ENCODE measurements around the gene RCSD1.

GRCh38 chr1:167618789-167619188 lies 11.2 kb upstream of the RCSD1 start:
- TF ChIP-seq CTCF (IDR thresholded peaks at IDR 0.05) (no peak), POLR2A (IDR thresholded peaks at IDR 0.05) (no peak)

Measured in uterus (tissue), 2 donors.